ENCODE results near the gene RRAGC. TPM values are rescaled to one million over a fixed set of nuclear protein-coding genes. Genes with fewer than 3 reads are reported as not detected.
A peak's percentile ranks its signal among the peaks of the same experiment; 100 is the strongest.

Gene RRAGC
- total RNA-seq, 1 donor from 2014 or later, result 21.1 TPM

DNA sequence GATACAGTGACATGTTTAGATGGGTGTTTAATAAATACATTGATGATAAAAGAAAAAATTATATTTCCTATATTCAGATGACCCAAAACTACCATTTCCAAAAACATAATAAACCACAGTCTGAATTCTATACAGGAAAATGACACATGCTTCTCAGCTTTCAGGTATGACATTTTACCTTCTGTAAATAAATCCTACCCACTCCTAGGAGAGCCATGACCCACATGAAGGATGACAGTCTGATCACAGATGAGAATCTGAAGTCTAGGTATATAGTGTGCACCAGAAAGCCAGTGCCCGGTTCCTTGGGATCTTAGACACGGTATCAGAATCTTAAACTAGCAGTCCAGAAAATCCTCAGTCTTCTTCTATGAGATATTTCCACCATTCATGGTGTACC, 25.5 kb upstream of the RRAGC start:
- H3K9me3 Mint-ChIP-seq, result no peaks in the 10 kb centered on the region
- no peaks in the 10 kb centered on the region for H3K36me3 Mint-ChIP-seq
- H3K4me3 Mint-ChIP-seq, result no peak overlapping the region
- TF ChIP-seq CTCF (IDR thresholded peaks at IDR 0.05; ENCODE audit: unreplicated experiment), result no peak
- no peak for DNase-seq (ENCODE audit: low spot score in 2 of 2, unreplicated experiment in 2 of 2)
- no peak overlapping the region for H3K27ac Mint-ChIP-seq
- H3K4me1 Mint-ChIP-seq, result no peaks in the 10 kb centered on the region
- peaks cover 2% of the 10 kb centered on the region for H3K27me3 Mint-ChIP-seq (ENCODE audit: low read depth)

DNA sequence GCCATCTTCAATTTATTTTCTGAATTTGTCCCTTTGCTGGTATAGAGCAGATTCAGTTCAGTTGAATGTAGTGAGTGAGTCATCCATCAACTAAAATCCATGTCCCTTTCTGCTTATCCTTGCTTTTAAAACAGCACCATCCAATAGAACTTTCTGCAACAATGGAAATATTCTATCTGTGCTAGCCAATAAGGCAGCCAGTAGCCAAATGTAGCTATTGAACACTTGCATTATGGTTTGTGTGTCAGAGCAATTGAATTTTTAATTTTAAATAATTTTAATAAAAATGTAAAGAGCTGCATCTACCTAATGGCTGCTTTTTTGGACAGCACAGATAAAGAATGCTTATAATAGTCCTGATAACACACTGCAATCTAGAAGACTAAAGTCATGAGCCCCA, 21.9 kb upstream of the RRAGC start, which contains the start of gene GJA9:
TSS of gene GJA9 (minus strand) at position 101 of the 400 bp plus-strand sequence. CDS start 5,489 bp downstream, outside the sequence.
- Mint-ChIP-seq H3K4me1 (no peaks in the 10 kb centered on the region), H3K27ac (no peak within 1 kb of the TSS), H3K9me3 (no peaks in the 10 kb centered on the region), H3K27me3 (ENCODE audit: low read depth) (peaks cover 2% of the 10 kb centered on the region), H3K36me3 (no peaks in the 10 kb centered on the region), H3K4me3 (no peak within 1 kb of the TSS)
- TF ChIP-seq CTCF (IDR thresholded peaks at IDR 0.05; ENCODE audit: unreplicated experiment), result no peak
- DNase-seq (ENCODE audit: low spot score in 2 of 2, unreplicated experiment in 2 of 2), result no peak

- Mint-ChIP-seq H3K36me3 (no peaks in the 10 kb centered on the region), H3K27ac (no peak overlapping the region), H3K27me3 (ENCODE audit: low read depth) (no peaks in the 10 kb centered on the region), H3K4me3 (no peak overlapping the region), H3K4me1 (peaks cover 11% of the 10 kb centered on the region), H3K9me3 (no peaks in the 10 kb centered on the region)
- TF ChIP-seq CTCF (IDR thresholded peaks at IDR 0.05; ENCODE audit: unreplicated experiment), result no peak
- no peak for DNase-seq (ENCODE audit: low spot score in 2 of 2, unreplicated experiment in 2 of 2)
Measured at GRCh38 chr1:38875811-38876210, 16.2 kb upstream of the RRAGC start.

GRCh38 chr1:38873027-38873969, 13.7 kb upstream of the RRAGC start, which contains the start of gene MYCBP:
MYCBP (minus strand) TSS chr1:38873348; CDS start chr1:38873305, 43 bp downstream.
- peak; percentile 50 for TF ChIP-seq CTCF (IDR thresholded peaks at IDR 0.05; ENCODE audit: unreplicated experiment)

GRCh38 chr1:38872401-38873026, 12.9 kb upstream of the RRAGC start:
- no peak for TF ChIP-seq CTCF (IDR thresholded peaks at IDR 0.05; ENCODE audit: unreplicated experiment)
- peak overlapping the region; percentile 53 for H3K27ac Mint-ChIP-seq
- peak in 1 of 2 experiments; percentile 30 for DNase-seq (ENCODE audit: low spot score in 2 of 2, unreplicated experiment in 2 of 2)

More at GRCh38 chr1:38873027-38873969, 13.7 kb upstream of the RRAGC start, which contains the start of gene MYCBP:
- Mint-ChIP-seq H3K36me3 (peaks cover 2% of the 10 kb centered on the region), H3K4me3 (peak within 1 kb of the TSS; percentile 95), H3K9me3 (no peaks in the 10 kb centered on the region), H3K4me1 (peaks cover 11% of the 10 kb centered on the region), H3K27me3 (ENCODE audit: low read depth) (no peaks in the 10 kb centered on the region), H3K27ac (peak within 1 kb of the TSS; percentile 93)
- DNase-seq (ENCODE audit: low spot score in 2 of 2, unreplicated experiment in 2 of 2), result peak; percentile 89 to 99

More at GRCh38 chr1:38872401-38873026, 12.9 kb upstream of the RRAGC start:
- peaks cover 2% of the 10 kb centered on the region for H3K36me3 Mint-ChIP-seq
- H3K27me3 Mint-ChIP-seq (ENCODE audit: low read depth), result no peaks in the 10 kb centered on the region
- H3K4me3 Mint-ChIP-seq, result peak overlapping the region; percentile 95
- H3K9me3 Mint-ChIP-seq, result no peaks in the 10 kb centered on the region
- peaks cover 11% of the 10 kb centered on the region for H3K4me1 Mint-ChIP-seq
